HG03460 (cell line): ENCODE measurements around the gene SCNN1B.

Source experiments
- ATAC-seq: cut with Tn5 transposase; IDR thresholded peaks from one replicate; pipeline ENCODE4 v1.9.1; 2021; ENCODE audit not compliant: unreplicated experiment

Gene SCNN1B

GRCh38 chr16:23406024-23406423, 103.9 kb downstream of the SCNN1B start:
- ATAC-seq: no peak

- ATAC-seq: no peak
Measured at GRCh38 chr16:23406546-23407240, 104.6 kb downstream of the SCNN1B start.

- ATAC-seq: no peak
Measured at GRCh38 chr16:23407436-23408127, 105.5 kb downstream of the SCNN1B start.

GRCh38 chr16:23408242-23408822, 106.2 kb downstream of the SCNN1B start:
- ATAC-seq: no peak

GRCh38 chr16:23408823-23409298, 106.8 kb downstream of the SCNN1B start:
- ATAC-seq: no peak

- no peak for ATAC-seq
Measured at GRCh38 chr16:23409522-23409921, 107.4 kb downstream of the SCNN1B start.

- no peak for ATAC-seq
Measured at GRCh38 chr16:23410176-23410575, 108.1 kb downstream of the SCNN1B start.

GRCh38 chr16:23414731-23415130, 112.6 kb downstream of the SCNN1B start:
- no peak for ATAC-seq

- ATAC-seq: no peak
Measured at GRCh38 chr16:23416816-23417215, 114.7 kb downstream of the SCNN1B start.

- ATAC-seq: no peak
Measured at GRCh38 chr16:23420011-23420410, 117.9 kb downstream of the SCNN1B start.

GRCh38 chr16:23423496-23424049, 121.5 kb downstream of the SCNN1B start:
- no peak for ATAC-seq

GRCh38 chr16:23424292-23424958, 122.3 kb downstream of the SCNN1B start:
- no peak for ATAC-seq

- ATAC-seq: no peak
Measured at GRCh38 chr16:23428351-23428750, 126.2 kb downstream of the SCNN1B start.
